Tibial nerve (tissue), 4 donors: Measurements from ENCODE around the gene DDX23. TPM values are rescaled to one million over a fixed set of nuclear protein-coding genes. Genes with fewer than 3 reads are reported as not detected.

Experiments
- DNase-seq, 2 donors: peaks; one replicate each; pipeline ENCODE4 v3.0.0-alpha.2; 2019; ENCODE audit warnings: low spot score in 2 of 2
- H3K27ac ChIP-seq, 4 donors: fragments of 200-600 bp; sonication (generic) in 3 of 4; one replicate each; pipeline ENCODE4 v1.5.1; 2017 to 2019; ENCODE audit warnings: mild to moderate bottlenecking in 1 of 4
- H3K27me3 ChIP-seq, 2 donors: fragments of 200-600 bp; sonication (generic) in 1 of 2; one replicate each; pipeline versions ENCODE4 v1.5.1 to v1.6.0; 2017 to 2019
- H3K36me3 ChIP-seq, 3 donors: fragments of 200-600 bp; sonication (generic); one replicate each; pipeline ENCODE4 v1.5.1; 2018 to 2019
- H3K4me1 ChIP-seq, 4 donors: fragments of 200-600 bp; sonication (generic) in 3 of 4; one replicate each; pipeline ENCODE4 v1.5.1; 2017 to 2019
- H3K4me3 ChIP-seq, 4 donors: fragments of 200-600 bp; sonication (generic) in 3 of 4; one replicate each; pipeline ENCODE4 v1.5.1; 2017 to 2019; ENCODE audit warnings: mild to moderate bottlenecking in 1 of 4, moderate library complexity in 1 of 4
- H3K9me3 ChIP-seq, 4 donors: fragments of 200-600 bp; sonication (generic) in 3 of 4; one replicate each; pipeline ENCODE4 v1.5.1; 2017 to 2019
- CTCF ChIP-seq, 5 experiments: fragments of 200-600 bp in 3 of 5; fragments of 450-650 bp in 2 of 5; sonication (generic) in 3 of 5; IDR thresholded peaks; one replicate each; pipeline ENCODE4 v1.5.1; 2016 to 2019; ENCODE audit warnings: antibody characterized with exemption in 5 of 5, mild to moderate bottlenecking in 3 of 5, moderate library complexity in 2 of 5
- EP300 ChIP-seq, 2 donors: sonication (generic); formaldehyde crosslinking; IDR thresholded peaks; one replicate each; pipeline ENCODE4 v1.6.1; 2017; ENCODE audit warnings: antibody characterized with exemption in 2 of 2, mild to moderate bottlenecking in 1 of 2
- POLR2A ChIP-seq, 2 donors: fragments of 450-650 bp; IDR thresholded peaks; one replicate each; pipeline ENCODE4 v1.6.1; 2017; ENCODE audit warnings: antibody characterized with exemption in 2 of 2, mild to moderate bottlenecking in 2 of 2, moderate library complexity in 2 of 2
- WGBS, 2 donors: methylation state at CpG; one replicate each; pipeline ENCODE4 v1.1.5; 2018; 5-methylcytosine and 5-hydroxymethylcytosine counted together
- total RNA-seq, 4 donors: library from RNA; depleted of rRNA; stranded (reverse); fragments of >200 nt; gene quantifications; one replicate each; pipeline ENCODE4 v1.1.0, GENCODE V29; 2016

Gene DDX23
- total RNA-seq, 4 donors from 2014 or later, result 40.9 to 73.7 (median 49.8) TPM

DNA sequence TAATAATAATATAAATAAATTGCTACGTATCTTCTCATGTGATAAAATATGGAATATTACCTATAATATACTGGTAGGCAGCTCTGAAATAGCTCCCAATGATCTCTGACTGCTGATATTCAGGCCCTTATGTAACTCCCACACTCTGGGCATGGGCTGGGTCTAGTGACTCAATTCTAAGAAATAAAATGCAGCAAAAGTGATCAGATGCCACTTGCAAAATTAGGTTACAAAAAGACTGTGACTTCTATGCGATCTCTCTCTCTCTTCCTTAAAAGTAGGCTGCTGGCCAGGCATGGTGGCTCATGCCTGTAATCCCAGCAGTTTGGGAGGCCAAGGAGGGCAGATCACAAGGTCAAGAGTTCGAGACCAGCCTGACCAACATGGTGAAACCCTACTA is 44.0 kb downstream of the DDX23 start:
- 85 to 95% methylated on average over 3 of the region's 3 CpGs for WGBS, 2 donors
- no peak for DNase-seq
- Histone ChIP-seq H3K4me1 (peaks cover 0 to 27% (median 3%) of the 10 kb centered on the region in 4 donors), H3K27ac (no peak overlapping the region), H3K4me3 (no peak overlapping the region), H3K27me3 (no peaks in the 10 kb centered on the region), H3K9me3 (no peaks in the 10 kb centered on the region), H3K36me3 (no peaks in the 10 kb centered on the region)
- no peak for TF ChIP-seq POLR2A (IDR thresholded peaks at IDR 0.05)
- TF ChIP-seq EP300 (IDR thresholded peaks at IDR 0.05), result no peak
- no peak for TF ChIP-seq CTCF (IDR thresholded peaks at IDR 0.05)

DNA sequence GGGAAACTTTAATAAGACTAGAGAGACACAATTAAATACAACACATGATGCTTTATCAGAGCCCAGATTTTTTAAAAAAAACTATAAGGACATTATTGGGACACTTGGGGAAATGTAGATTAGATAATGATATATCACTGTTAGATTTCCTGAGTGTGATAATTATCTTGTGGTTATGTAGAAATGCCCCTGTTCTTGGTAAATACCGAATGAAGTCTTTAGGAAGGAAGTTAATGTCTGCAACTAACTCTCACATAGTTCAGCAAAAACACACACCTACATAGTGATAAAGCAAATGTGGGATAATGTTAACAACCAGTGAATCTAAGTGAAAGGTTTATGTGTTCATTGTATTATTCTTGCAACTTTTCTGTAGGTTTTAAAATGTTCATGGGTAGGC is 48.3 kb downstream of the DDX23 start:
- Histone ChIP-seq H3K27ac (no peak overlapping the region), H3K36me3 (no peaks in the 10 kb centered on the region), H3K4me3 (no peak overlapping the region), H3K27me3 (peaks cover 0 to 2% of the 10 kb centered on the region in 2 donors), H3K9me3 (no peaks in the 10 kb centered on the region), H3K4me1 (no peaks in the 10 kb centered on the region)
- no peak for TF ChIP-seq CTCF (IDR thresholded peaks at IDR 0.05)
- TF ChIP-seq POLR2A (IDR thresholded peaks at IDR 0.05), result no peak
- no peak for TF ChIP-seq EP300 (IDR thresholded peaks at IDR 0.05)
- no peak for DNase-seq
- WGBS, 2 donors, result 50 to 68% methylated on average over 1 of the region's 1 CpG

GRCh38 chr12:48800971-48801370 is 51.0 kb downstream of the DDX23 start:
- no peak for TF ChIP-seq CTCF (IDR thresholded peaks at IDR 0.05)
- no peak for TF ChIP-seq POLR2A (IDR thresholded peaks at IDR 0.05)
- no peak for TF ChIP-seq EP300 (IDR thresholded peaks at IDR 0.05)
- whole genome bisulfite sequencing, 2 donors, result 68 to 82% methylated on average over 14 of the region's 14 CpGs

GRCh38 chr12:48800457-48800856 is 51.5 kb downstream of the DDX23 start:
- DNase-seq, result no peak
- no peak for TF ChIP-seq CTCF (IDR thresholded peaks at IDR 0.05)
- no peak for TF ChIP-seq EP300 (IDR thresholded peaks at IDR 0.05)
- TF ChIP-seq POLR2A (IDR thresholded peaks at IDR 0.05), result no peak
- H3K4me1 ChIP-seq, result peaks cover 0 to 8% (median 0%) of the 10 kb centered on the region in 4 donors
- H3K4me3 ChIP-seq, result no peak overlapping the region
- peaks cover 0 to 2% of the 10 kb centered on the region in 2 donors for H3K27me3 ChIP-seq
- WGBS, 2 donors, result 76 to 88% methylated on average over 6 to 14 of the region's 14 CpGs
- H3K9me3 ChIP-seq, result no peaks in the 10 kb centered on the region
- no peaks in the 10 kb centered on the region for H3K36me3 ChIP-seq
- H3K27ac ChIP-seq, result no peak overlapping the region

More at GRCh38 chr12:48800971-48801370, 51.0 kb downstream of the DDX23 start:
- no peak for DNase-seq
- Histone ChIP-seq H3K27ac (no peak overlapping the region), H3K27me3 (peaks cover 0 to 2% of the 10 kb centered on the region in 2 donors), H3K9me3 (no peaks in the 10 kb centered on the region), H3K4me1 (peaks cover 0 to 3% (median 0%) of the 10 kb centered on the region in 4 donors), H3K4me3 (no peak overlapping the region), H3K36me3 (no peaks in the 10 kb centered on the region)

GRCh38 chr12:48796976-48797375 is 55.0 kb downstream of the DDX23 start:
- WGBS, 2 donors, result 73 to 74% methylated on average over 3 of the region's 3 CpGs
- H3K36me3 ChIP-seq, result no peaks in the 10 kb centered on the region
- H3K4me1 ChIP-seq, result peaks cover 0 to 16% (median 0%) of the 10 kb centered on the region in 4 donors

More at GRCh38 chr12:48796976-48797375, 55.0 kb downstream of the DDX23 start:
- H3K9me3 ChIP-seq, result no peaks in the 10 kb centered on the region
- TF ChIP-seq POLR2A (IDR thresholded peaks at IDR 0.05), result no peak
- no peak for TF ChIP-seq EP300 (IDR thresholded peaks at IDR 0.05)
- TF ChIP-seq CTCF (IDR thresholded peaks at IDR 0.05), result no peak
- no peak overlapping the region for H3K4me3 ChIP-seq
- no peak overlapping the region for H3K27ac ChIP-seq
- H3K27me3 ChIP-seq, result peaks cover 0 to 2% of the 10 kb centered on the region in 2 donors
- DNase-seq, result no peak
